Astrocyte of the cerebellum (primary cell): ENCODE measurements around the gene PJVK.

ENCODE experiments used
- DNase-seq: peaks from one replicate; pipeline ENCODE4 v3.0.0-alpha.2; 2011; ENCODE audit warnings: low read depth
- H3K4me3 ChIP-seq: 2 replicates; pipeline ENCODE4 v1.5.1; 2011; ENCODE audit warnings: mild to moderate bottlenecking, low read depth, low read length, moderate library complexity
- CTCF ChIP-seq: IDR thresholded peaks from 2 replicates; pipeline ENCODE4 v1.5.1; 2012; ENCODE audit warnings: low read length, low read depth, moderate library complexity, mild to moderate bottlenecking; ENCODE audit errors: missing control alignments
- in situ Hi-C: cut with HindIII; loops from 2 replicates; pipeline ENCODE4 v1.10.0; 2017; ENCODE audit warnings: low sequenced_read_pairs

Gene PJVK

GRCh38 chr2:178473931-178474330, 22.8 kb downstream of the PJVK start:
- DNase-seq, result no peak
- TF ChIP-seq CTCF, result no peak
- in situ Hi-C loops, result no loop called here
- H3K4me3 ChIP-seq, result no peak overlapping the region

GRCh38 chr2:178474560-178474959, 23.4 kb downstream of the PJVK start:
- DNase-seq, result no peak
- no peak for TF ChIP-seq CTCF
- H3K4me3 ChIP-seq, result no peak overlapping the region
- in situ Hi-C loops, result no loop called here

GRCh38 chr2:178476477-178476876, 25.3 kb downstream of the PJVK start:
- TF ChIP-seq CTCF, result no peak
- in situ Hi-C loops, result no loop called here

GRCh38 chr2:178477443-178478129, 26.4 kb downstream of the PJVK start:
- H3K4me3 ChIP-seq, result peak overlapping the region; percentile 69
- in situ Hi-C loops, result no loop called here
- no peak for TF ChIP-seq CTCF
- DNase-seq, result no peak

More at GRCh38 chr2:178476477-178476876, 25.3 kb downstream of the PJVK start:
- H3K4me3 ChIP-seq, result no peak overlapping the region
- no peak for DNase-seq

- no peak for TF ChIP-seq CTCF
- H3K4me3 ChIP-seq, result peak overlapping the region; percentile 69
- DNase-seq, result no peak
- in situ Hi-C loops, result no loop called here
Observed at GRCh38 chr2:178478130-178478438, 26.9 kb downstream of the PJVK start.

- H3K4me3 ChIP-seq, result peak within 1 kb of the TSS; percentile 69
- peak; percentile 51 for DNase-seq
- TF ChIP-seq CTCF, result peak; percentile 67
- in situ Hi-C loops, result no loop called here
Observed at GRCh38 chr2:178478439-178479274, 27.5 kb downstream of the PJVK start, which contains the start of gene FKBP7. TSS of gene FKBP7 (minus strand) at chr2:178478600. CDS start at chr2:178478499, 101 bp downstream.
